Neural cell (in vitro differentiated cells): Measurements from ENCODE around the gene ZNF766. TPM values are rescaled to one million over a fixed set of nuclear protein-coding genes. Genes with fewer than 3 reads are reported as not detected.

Source experiments
- H2AFZ ChIP-seq: fragments of 200-600, 300-800 bp; sonication (generic), shearing (Covaris generic); 2 replicates; pipeline ENCODE4 v1.6.0; 2014; ENCODE audit warnings: low read depth, mild to moderate bottlenecking, antibody characterized with exemption, low read length, moderate library complexity
- H3F3A ChIP-seq: fragments of 200-600 bp; shearing (Covaris generic); 2 replicates; pipeline ENCODE4 v1.6.1; 2016; ENCODE audit warnings: mild to moderate bottlenecking, moderate library complexity, mixed read lengths, antibody characterized with exemption, low read length; ENCODE audit not compliant: insufficient read depth, poor library complexity, severe bottlenecking
- H3K27ac ChIP-seq: fragments of 200-600, 300-800 bp; sonication (generic), shearing (Covaris generic); 2 replicates; pipeline ENCODE4 v1.5.1; 2014; ENCODE audit warnings: mild to moderate bottlenecking, low read length, moderate library complexity
- H3K27me3 ChIP-seq: fragments of 300-800, 200-600 bp; sonication (generic), shearing (Covaris generic); 2 replicates; pipeline ENCODE4 v1.6.0; 2014; ENCODE audit warnings: mild to moderate bottlenecking, low read depth, low read length, moderate library complexity; ENCODE audit not compliant: insufficient read depth
- H3K36me3 ChIP-seq: fragments of 300-800, 200-600 bp; sonication (generic), shearing (Covaris generic); 2 replicates; pipeline ENCODE4 v1.5.1; 2014; ENCODE audit warnings: mild to moderate bottlenecking, antibody characterized with exemption, low read length, moderate library complexity; ENCODE audit not compliant: insufficient read depth
- H3K4me2 ChIP-seq: fragments of 300-800, 200-600 bp; sonication (generic), shearing (Covaris generic); 2 replicates; pipeline ENCODE4 v1.6.0; 2014; ENCODE audit warnings: mild to moderate bottlenecking, low read length
- H3K4me3 ChIP-seq: fragments of 300-800, 200-600 bp; sonication (generic), shearing (Covaris generic); 2 replicates; pipeline ENCODE4 v1.5.1; 2014; ENCODE audit warnings: mild to moderate bottlenecking, low read length, moderate library complexity
- H3K79me2 ChIP-seq: fragments of 200-600 bp; shearing (Covaris generic); replicated peaks from 2 replicates; pipeline ENCODE4 v1.6.0; 2014; ENCODE audit warnings: mild to moderate bottlenecking, low read length, moderate library complexity; ENCODE audit not compliant: insufficient read depth
- H3K9ac ChIP-seq: fragments of 300-800, 200-600 bp; sonication (generic), shearing (Covaris generic); 2 replicates; pipeline ENCODE4 v1.6.1; 2016; ENCODE audit warnings: mild to moderate bottlenecking, low read length, mixed read lengths
- H3K9me2 ChIP-seq: fragments of 200-600 bp; shearing (Covaris generic); 2 replicates; pipeline ENCODE4 v1.6.1; 2016; ENCODE audit warnings: mild to moderate bottlenecking, low read length, mixed read lengths; ENCODE audit not compliant: insufficient read depth
- H3K9me3 ChIP-seq: fragments of 200-600, 300-800 bp; sonication (generic), shearing (Covaris generic); 2 replicates; pipeline ENCODE4 v1.6.1; 2016; ENCODE audit warnings: mild to moderate bottlenecking, mixed run types, low read length, moderate library complexity, mixed read lengths
- H4K20me1 ChIP-seq: fragments of 200-600 bp; shearing (Covaris generic); 2 replicates; pipeline ENCODE4 v1.6.1; 2016; ENCODE audit warnings: mild to moderate bottlenecking, mixed run types; ENCODE audit not compliant: insufficient read depth
- EP300 ChIP-seq: fragments of 450-650 bp; conservative IDR thresholded peaks from 2 replicates; pipeline ENCODE4 v1.6.1; 2014; ENCODE audit warnings: antibody characterized with exemption, mild to moderate bottlenecking, moderate library complexity; ENCODE audit not compliant: poor library complexity, severe bottlenecking
- EZH2 ChIP-seq: fragments of 200-600, 300-800 bp; shearing (Covaris generic), sonication (generic); IDR thresholded peaks from 2 replicates; pipeline ENCODE4 v1.6.1; 2014; ENCODE audit warnings: antibody characterized with exemption, low read length, borderline replicate concordance, mild to moderate bottlenecking; ENCODE audit not compliant: insufficient read depth, poor library complexity, severe bottlenecking
- MXI1 ChIP-seq: fragments of 450-650 bp; conservative IDR thresholded peaks from 2 replicates; pipeline ENCODE4 v1.6.1; 2014; ENCODE audit warnings: antibody characterized with exemption, mild to moderate bottlenecking; ENCODE audit not compliant: poor library complexity, severe bottlenecking
- POLR2AphosphoS5 ChIP-seq: IDR thresholded peaks from 2 replicates; pipeline ENCODE4 v1.6.1; 2012
- RAD21 ChIP-seq: fragments of 450-650 bp; conservative IDR thresholded peaks from 2 replicates; pipeline ENCODE4 v1.6.1; 2014; ENCODE audit warnings: antibody characterized with exemption, mild to moderate bottlenecking, moderate library complexity
- REST ChIP-seq: IDR thresholded peaks from 2 replicates; pipeline ENCODE4 v1.6.1; 2012; ENCODE audit warnings: borderline replicate concordance
- SMC3 ChIP-seq: fragments of 450-650 bp; conservative IDR thresholded peaks from 2 replicates; pipeline ENCODE4 v1.6.1; 2014; ENCODE audit warnings: antibody characterized with exemption, mild to moderate bottlenecking, moderate library complexity; ENCODE audit not compliant: poor library complexity
- TAF1 ChIP-seq: IDR thresholded peaks from 2 replicates; pipeline ENCODE4 v1.6.1; 2012; ENCODE audit warnings: low read depth
- polyA minus RNA-seq: library from RNA; depleted of rRNA, polyadenylated mRNA; stranded (reverse); fragments of >200 nt; gene quantifications from 2 replicates; pipeline ENCODE4 v1.2.3, GENCODE V29; 2014
- polyA plus RNA-seq: library from polyadenylated mRNA; depleted of rRNA; stranded (reverse); fragments of >200 nt; gene quantifications from 2 replicates; pipeline ENCODE4 v1.2.3, GENCODE V29; 2014
- TF ChIP-seq, protein P1 (sequence below): fragments of 450-650 bp; IDR thresholded peaks from 2 replicates; pipeline ENCODE4 v1.5.1; 2014; ENCODE audit warnings: antibody characterized with exemption, mild to moderate bottlenecking, moderate library complexity; ENCODE audit not compliant: poor library complexity, severe bottlenecking

Gene ZNF766
- 21.8 and 24.2 TPM in 2 replicates for polyA plus RNA-seq
- 28.5 and 38.4 TPM in 2 replicates for polyA minus RNA-seq

- peak; percentile 94 for TF ChIP-seq REST
- TF ChIP-seq TAF1 = peak; percentile 86
- peak; percentile 54 for TF ChIP-seq EP300
- peak; percentile 31 for TF ChIP-seq SMC3
- TF ChIP-seq RAD21 = no peak
- peak; percentile 97 for TF ChIP-seq POLR2AphosphoS5
- TF ChIP-seq, protein P1, sequence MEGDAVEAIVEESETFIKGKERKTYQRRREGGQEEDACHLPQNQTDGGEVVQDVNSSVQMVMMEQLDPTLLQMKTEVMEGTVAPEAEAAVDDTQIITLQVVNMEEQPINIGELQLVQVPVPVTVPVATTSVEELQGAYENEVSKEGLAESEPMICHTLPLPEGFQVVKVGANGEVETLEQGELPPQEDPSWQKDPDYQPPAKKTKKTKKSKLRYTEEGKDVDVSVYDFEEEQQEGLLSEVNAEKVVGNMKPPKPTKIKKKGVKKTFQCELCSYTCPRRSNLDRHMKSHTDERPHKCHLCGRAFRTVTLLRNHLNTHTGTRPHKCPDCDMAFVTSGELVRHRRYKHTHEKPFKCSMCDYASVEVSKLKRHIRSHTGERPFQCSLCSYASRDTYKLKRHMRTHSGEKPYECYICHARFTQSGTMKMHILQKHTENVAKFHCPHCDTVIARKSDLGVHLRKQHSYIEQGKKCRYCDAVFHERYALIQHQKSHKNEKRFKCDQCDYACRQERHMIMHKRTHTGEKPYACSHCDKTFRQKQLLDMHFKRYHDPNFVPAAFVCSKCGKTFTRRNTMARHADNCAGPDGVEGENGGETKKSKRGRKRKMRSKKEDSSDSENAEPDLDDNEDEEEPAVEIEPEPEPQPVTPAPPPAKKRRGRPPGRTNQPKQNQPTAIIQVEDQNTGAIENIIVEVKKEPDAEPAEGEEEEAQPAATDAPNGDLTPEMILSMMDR = no peak
- peak; percentile 95 for TF ChIP-seq MXI1
- Histone ChIP-seq H2AFZ (peak within 1 kb of the TSS; percentile 97), H3K4me3 (peak within 1 kb of the TSS; percentile 100), H3K9ac (peak within 1 kb of the TSS; percentile 100), H3K36me3 (peaks cover 5% of the 10 kb centered on the region), H3K4me2 (peak within 1 kb of the TSS; percentile 78), H4K20me1 (no peaks in the 10 kb centered on the region), H3F3A (no peaks in the 10 kb centered on the region), H3K79me2 (peaks cover 37% of the 10 kb centered on the region), H3K9me2 (no peaks in the 10 kb centered on the region), H3K27ac (peak within 1 kb of the TSS; percentile 98), H3K27me3 (no peaks in the 10 kb centered on the region), H3K9me3 (no peaks in the 10 kb centered on the region)
Measured at GRCh38 chr19:52269338-52270261, at the start of gene ZNF766. TSS of gene ZNF766 (plus strand) at chr19:52269587. CDS start at chr19:52269614, 27 bp downstream.

- Histone ChIP-seq H3K9me2 (no peaks in the 10 kb centered on the region), H3K4me3 (no peak overlapping the region), H2AFZ (no peak overlapping the region), H3K27me3 (no peaks in the 10 kb centered on the region), H3K9me3 (no peaks in the 10 kb centered on the region), H3K4me2 (no peak overlapping the region), H3K9ac (no peak overlapping the region), H4K20me1 (no peaks in the 10 kb centered on the region), H3K36me3 (peaks cover 22% of the 10 kb centered on the region), H3K27ac (no peak overlapping the region), H3F3A (no peaks in the 10 kb centered on the region), H3K79me2 (no peaks in the 10 kb centered on the region)
- no peak for TF ChIP-seq EP300
- no peak for TF ChIP-seq SMC3
- no peak for TF ChIP-seq POLR2AphosphoS5
- no peak for TF ChIP-seq MXI1
- no peak for TF ChIP-seq RAD21
- no peak for TF ChIP-seq EZH2
- TF ChIP-seq, protein P1 = no peak
- TF ChIP-seq REST = no peak
- TF ChIP-seq TAF1 = no peak
Measured at GRCh38 chr19:52219611-52220010, 49.8 kb upstream of the ZNF766 start.
